Spleen (tissue), 7 donors: ENCODE results near the gene MYL1.

ENCODE experiments used
- CTCF ChIP-seq, 11 experiments: fragments of 200-600 bp in 7 of 11; fragments of 450-650 bp in 4 of 11; sonication (generic) in 4 of 11; IDR thresholded peaks in 8 of 11; conservative IDR thresholded peaks in 3 of 11; 1 replicate in 7 of 11; 2 replicates in 4 of 11; pipeline versions ENCODE4 v1.4.0 to v1.8.0; 2016 to 2021; ENCODE audit warnings: antibody characterized with exemption in 11 of 11, inconsistent platforms in 4 of 11, mild to moderate bottlenecking in 1 of 11
- POLR2A ChIP-seq, 3 donors: fragments of 450-650 bp; IDR thresholded peaks; one replicate each; pipeline ENCODE4 v1.5.1; 2017; ENCODE audit warnings: antibody characterized with exemption in 3 of 3, mild to moderate bottlenecking in 1 of 3
- POLR2AphosphoS5 ChIP-seq, 3 donors: sonication (generic); formaldehyde crosslinking; IDR thresholded peaks; one replicate each; pipeline ENCODE4 v1.5.1; 2017; ENCODE audit warnings: antibody characterized with exemption in 3 of 3
- donor health status: DM: no; HTN: no; CAD: no; lungs with moderate emphysema.
- donor health status: DM: no; HTN: no; CAD: no.
- donor health status: DM: no; HTN: no; CAD: no.

- TF ChIP-seq CTCF (IDR thresholded peaks at IDR 0.05 in 8 of 11, conservative IDR thresholded peaks at IDR 0.05 in 3 of 11): no peak
- TF ChIP-seq POLR2A (IDR thresholded peaks at IDR 0.05): no peak
- no peak for TF ChIP-seq POLR2AphosphoS5 (IDR thresholded peaks at IDR 0.05)
Measured at GRCh38 chr2:210268281-210268680, 46.7 kb downstream of the MYL1 start.
